ENCODE results near the gene TMEM221. TPM values are rescaled to one million over a fixed set of nuclear protein-coding genes. Genes with fewer than 3 reads are reported as not detected.
A peak's percentile ranks its signal among the peaks of the same experiment; 100 is the strongest.

Gene TMEM221
- not detected in 2 replicates for total RNA-seq (2014; rRNA removed; shearing (Covaris generic); ENCODE audit: low replicate concordance)

DNA sequence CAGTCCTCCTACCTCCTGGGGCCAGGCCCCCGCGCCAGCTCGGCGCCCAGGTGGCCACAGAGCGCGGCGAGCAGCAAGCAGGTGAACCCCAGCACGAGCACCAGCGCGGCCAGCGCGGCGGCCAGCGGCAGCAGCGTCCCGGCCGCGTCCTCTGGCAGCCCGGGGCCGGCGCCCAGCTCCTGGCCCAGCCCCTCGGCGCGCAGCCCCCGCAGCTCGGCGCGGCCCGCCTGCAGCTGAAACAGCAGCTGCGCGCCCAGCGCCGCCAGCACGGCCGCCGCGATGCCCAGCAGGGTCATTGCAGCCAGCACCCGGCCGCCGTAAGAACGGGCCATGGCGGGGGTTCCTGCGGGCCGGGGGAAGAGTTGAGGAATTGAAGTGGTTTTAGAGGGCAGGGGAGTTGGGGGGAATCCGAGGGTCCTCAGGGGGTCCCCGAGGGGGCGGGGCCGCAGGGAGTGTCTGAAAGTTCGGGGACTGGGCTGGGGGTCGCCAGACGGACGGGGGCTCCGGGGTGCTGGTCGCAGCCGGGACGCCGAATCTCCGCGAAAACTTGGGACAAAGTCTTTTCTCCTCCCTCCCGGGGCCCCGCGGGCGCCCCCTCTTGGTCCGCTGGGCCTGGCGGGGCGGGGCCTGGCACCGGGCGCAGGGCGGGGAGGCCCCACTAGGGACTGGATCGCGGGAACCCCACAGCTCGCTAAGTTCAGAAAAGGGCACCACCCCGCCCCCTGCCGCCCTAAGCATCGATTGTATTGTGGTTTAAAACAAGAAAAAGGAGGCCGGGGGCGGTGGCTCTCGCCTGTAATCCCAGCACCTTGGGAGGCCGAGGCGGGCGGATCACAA is at the start of gene TMEM221:
Gene TMEM221, minus strand, starts transcription at position 538 of the 837 bp plus-strand sequence. Its CDS starts 206 bp downstream, at position 332.
- DNase-seq (ENCODE audit: low read depth) = no peak
- in situ Hi-C loops (cut with HindIII; ENCODE audit: low pct_unique_long_range_greater_than_20kb, low sequenced_read_pairs) = no loop called here

DNA sequence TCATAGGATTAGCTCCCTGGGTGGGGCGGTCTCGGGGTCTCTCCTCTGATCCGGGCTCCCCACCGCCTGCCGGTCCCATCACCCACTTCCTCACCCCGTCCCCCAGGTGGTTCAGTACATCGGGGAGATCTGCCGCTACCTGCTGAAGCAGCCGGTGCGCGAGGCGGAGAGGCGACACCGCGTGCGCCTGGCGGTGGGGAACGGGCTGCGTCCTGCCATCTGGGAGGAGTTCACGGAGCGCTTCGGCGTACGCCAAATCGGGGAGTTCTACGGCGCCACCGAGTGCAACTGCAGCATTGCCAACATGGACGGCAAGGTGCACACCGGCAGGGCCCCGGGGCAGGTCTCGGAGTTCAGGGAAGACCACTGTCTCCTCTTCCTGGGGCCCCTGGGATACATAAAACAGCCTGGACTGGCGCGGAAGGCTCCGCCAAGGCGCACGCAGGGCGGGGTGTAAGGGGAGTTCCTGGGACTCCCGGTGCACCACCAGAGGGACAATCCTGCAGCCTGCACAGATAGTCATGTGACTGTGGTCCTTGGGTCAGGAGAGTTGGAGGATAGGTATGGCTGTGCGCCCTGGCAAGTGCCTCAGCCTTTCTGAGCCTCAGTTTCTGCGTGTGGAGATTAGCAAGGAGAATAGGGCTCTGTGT is 48.8 kb upstream of the TMEM221 start:
- no peak for DNase-seq (ENCODE audit: low read depth)
- in situ Hi-C loops (cut with HindIII; ENCODE audit: low pct_unique_long_range_greater_than_20kb, low sequenced_read_pairs) = no loop called here

DNA sequence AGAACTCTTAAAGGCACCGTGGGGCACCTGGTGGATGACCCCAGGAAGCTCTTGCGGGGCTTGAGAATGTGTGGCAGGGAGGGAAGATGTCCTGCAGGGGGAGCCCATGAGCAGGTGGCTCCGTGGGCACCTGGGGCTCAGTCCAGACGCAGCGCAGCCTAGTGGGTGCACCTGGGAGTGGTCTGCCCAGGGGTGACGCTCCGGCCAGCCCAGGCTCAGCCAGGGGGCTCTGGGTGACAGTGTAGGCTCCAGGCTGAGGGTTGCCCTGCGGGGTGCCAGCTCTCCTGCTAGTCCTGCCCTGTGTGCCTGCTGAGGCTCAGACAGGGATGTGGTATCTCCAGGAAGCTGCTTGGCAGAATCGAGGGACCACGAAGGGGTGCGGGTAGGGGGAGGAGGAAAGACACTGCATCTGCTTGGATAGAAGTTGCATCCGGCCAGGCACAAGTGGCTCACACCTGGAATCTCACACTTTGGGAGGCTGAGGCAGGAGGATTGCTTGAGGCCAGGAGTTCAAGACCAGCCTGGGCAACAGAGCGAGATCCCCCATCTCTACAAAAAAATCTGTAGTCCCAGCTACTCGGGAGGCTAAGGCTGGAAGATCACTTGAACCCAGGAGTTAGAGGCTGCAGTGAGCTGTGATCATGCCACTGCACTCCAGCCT is 48.0 kb upstream of the TMEM221 start:
- DNase-seq (ENCODE audit: low read depth) = peak; percentile 46
- in situ Hi-C loops (cut with HindIII; ENCODE audit: low pct_unique_long_range_greater_than_20kb, low sequenced_read_pairs) = no loop called here

DNA sequence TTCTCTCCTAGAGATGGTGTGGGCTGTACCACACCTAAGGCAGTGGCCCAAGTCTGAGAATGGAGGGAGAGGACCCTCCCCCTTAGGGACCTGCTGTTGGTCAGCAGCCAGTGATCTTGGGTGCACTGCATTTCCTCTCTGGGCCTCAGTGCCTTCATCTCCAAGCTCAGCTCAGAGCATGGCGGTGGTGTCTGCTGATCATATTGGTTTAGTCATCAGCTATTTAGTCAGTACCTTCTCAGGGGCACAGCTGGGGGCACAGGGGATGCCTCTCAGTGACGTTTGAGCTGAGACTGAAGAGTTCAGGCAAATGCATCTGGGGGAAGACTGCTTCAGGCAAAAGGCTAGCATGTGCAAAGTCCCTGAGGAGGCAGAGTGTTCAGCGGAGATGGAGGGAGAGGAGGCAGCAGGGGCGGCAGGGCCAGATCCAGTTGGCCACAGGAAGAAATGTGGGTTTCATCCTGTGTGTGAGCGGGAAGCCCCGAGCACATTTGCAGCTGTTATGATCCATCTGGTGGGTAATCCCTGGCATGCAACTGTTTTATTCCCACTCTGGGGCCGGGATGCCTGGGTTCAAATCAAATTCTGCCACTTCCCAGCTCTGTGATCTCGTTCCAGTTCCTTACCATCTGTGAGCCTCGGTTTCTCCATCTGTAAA is 47.3 kb upstream of the TMEM221 start:
- in situ Hi-C loops (cut with HindIII; ENCODE audit: low pct_unique_long_range_greater_than_20kb, low sequenced_read_pairs) = no loop called here

DNA sequence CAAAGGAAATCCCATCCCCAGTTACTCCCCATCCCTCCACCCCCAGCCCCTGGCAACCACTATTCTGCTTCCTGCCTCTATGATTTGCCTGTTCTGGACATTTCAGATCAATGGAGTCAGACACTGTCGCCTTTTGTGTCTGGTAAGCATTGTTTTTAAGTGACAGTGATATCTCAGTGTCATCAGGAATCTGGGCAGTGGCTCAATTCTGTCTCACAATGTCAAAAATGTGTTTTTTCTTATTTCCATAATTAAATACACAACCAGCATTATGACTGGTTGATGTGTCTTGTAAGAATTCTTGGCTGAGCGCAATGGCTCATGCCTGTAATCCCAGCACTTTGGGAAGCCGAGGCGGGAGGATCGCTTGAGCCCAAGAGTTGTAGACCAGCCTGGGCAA is 42.8 kb upstream of the TMEM221 start:
- no peak for DNase-seq (ENCODE audit: low read depth)
- in situ Hi-C loops (cut with HindIII; ENCODE audit: low pct_unique_long_range_greater_than_20kb, low sequenced_read_pairs) = no loop called here

More for the DNA sequence above, 47.3 kb upstream of the TMEM221 start:
- DNase-seq (ENCODE audit: low read depth) = no peak

DNA sequence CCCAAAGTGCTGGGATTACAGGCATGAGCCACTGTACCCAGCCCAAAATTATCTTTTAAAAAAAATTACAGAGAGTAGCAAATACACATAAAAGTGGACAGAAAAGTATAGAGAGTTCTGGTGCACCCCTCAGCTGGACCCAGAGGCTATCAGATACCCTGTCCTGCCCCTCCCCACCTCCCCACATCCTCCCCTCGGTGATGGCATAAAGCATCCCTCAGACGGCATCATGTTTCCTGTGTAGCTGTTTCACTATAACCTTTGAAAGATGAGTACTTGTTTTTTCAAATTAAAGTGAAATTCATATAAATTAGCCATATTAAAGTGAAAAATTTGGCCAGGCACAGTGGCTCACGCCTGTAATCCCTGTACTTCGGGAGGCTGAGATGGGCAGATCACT is 41.9 kb upstream of the TMEM221 start:
- in situ Hi-C loops (cut with HindIII; ENCODE audit: low pct_unique_long_range_greater_than_20kb, low sequenced_read_pairs) = no loop called here

DNA sequence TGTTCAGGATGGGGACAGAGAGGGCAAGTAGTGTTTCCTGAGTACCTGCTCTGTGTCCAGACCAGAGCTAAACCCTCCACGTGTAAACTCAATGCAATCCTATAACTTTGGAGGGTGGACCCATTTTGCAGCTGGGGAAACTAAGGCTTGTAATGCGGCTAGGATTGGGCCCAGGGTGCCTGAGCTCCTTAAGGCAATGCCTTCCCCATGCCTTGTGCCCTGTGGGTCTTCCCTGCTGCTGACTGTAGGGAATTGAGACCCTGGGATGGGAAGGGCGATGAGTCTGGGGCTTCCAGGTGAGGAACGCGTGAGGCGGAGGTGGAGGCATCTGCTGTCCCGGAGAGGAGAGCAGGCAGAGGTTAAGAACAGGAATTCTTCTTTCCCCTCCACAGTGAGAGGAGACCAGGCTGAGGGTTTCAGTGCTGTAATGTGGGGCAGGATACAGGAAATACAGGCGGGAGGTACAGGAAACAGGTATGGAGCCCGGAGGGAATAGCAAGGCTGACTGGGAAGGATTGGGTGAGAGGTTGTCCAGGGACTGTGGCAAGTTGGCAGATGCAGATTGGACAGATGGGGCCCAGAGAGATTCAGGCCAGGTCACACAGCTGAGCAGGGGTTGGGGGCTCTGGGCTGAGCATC is 41.0 kb upstream of the TMEM221 start:
- in situ Hi-C loops (cut with HindIII; ENCODE audit: low pct_unique_long_range_greater_than_20kb, low sequenced_read_pairs) = no loop called here
- no peak for DNase-seq (ENCODE audit: low read depth)

More for the DNA sequence above, 41.9 kb upstream of the TMEM221 start:
- DNase-seq (ENCODE audit: low read depth) = no peak

DNA sequence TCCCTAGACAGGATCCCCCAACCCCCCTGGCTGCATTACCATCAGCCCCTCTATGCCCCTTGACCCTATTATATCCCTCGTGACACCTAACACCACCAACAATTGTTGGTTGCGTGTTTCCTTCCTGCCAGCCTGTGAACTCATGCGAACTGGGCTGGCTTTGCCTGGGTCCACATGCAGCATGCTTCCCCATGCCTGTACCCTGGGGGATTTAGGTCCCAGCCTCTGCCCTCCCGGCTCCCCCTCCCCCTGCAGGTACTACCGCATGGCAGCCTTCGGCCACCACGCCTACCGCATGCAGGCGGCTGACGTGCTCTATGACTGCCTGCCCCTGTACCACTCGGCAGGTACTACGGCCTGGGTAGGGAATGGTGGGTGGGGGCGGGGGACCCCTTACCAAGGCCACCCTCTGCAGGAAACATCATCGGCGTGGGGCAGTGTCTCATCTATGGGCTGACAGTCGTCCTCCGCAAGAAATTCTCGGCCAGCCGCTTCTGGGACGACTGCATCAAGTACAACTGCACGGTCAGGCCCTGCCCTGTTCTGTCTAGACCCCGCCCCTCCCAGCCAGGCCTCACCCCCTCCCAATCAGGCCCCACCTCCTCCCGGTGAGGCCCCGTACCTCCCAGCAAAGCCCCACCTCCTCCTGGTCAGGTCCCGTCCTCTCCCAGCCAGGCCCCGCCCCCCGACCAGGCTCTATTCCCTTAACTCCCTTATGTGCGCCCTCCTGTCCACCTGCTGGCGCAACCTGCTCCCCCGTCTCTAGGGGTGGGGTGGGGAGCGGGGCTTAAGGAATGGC is 40.3 kb upstream of the TMEM221 start:
- peak; percentile 36 for DNase-seq (ENCODE audit: low read depth)
- in situ Hi-C loops (cut with HindIII; ENCODE audit: low pct_unique_long_range_greater_than_20kb, low sequenced_read_pairs) = no loop called here

DNA sequence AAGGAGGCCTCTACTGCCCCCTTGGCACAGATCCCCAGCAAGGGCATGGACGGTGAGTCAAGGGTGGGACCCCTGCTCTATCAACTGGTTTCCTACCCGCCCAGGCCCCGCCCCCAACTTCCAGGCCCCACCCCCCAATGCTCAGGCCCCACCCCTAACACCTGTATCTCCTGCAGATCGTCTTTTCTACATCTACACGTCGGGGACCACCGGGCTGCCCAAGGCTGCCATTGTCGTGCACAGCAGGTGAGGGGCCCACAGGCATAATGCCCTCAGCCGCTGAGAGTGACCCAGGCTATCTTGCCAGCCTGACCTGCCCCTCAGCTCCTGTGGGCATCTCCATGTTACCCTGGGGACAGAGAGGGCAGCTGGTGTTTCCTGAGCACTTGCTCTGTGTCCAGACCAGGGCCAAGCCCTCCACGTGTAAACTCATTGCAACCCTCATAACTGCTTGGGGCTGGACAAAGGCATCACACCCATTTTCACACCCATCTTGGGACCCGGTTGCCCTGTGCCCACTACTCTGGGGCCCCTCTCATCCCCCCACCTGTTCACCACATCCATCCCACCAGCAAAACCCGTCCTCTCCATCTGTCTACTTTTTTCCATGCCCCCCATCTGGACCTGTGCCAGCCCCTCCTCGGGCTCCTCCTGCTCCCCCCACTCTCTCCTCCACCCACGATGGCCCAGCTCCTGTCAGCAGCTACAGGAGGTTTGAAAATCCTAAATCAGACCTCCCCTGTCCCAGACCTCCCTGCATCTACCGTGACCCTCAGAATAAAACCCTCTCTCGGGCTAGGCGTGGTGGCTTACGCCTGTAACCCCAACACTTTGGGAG is 39.0 kb upstream of the TMEM221 start:
- DNase-seq (ENCODE audit: low read depth) = no peak
- in situ Hi-C loops (cut with HindIII; ENCODE audit: low pct_unique_long_range_greater_than_20kb, low sequenced_read_pairs) = no loop called here

DNA sequence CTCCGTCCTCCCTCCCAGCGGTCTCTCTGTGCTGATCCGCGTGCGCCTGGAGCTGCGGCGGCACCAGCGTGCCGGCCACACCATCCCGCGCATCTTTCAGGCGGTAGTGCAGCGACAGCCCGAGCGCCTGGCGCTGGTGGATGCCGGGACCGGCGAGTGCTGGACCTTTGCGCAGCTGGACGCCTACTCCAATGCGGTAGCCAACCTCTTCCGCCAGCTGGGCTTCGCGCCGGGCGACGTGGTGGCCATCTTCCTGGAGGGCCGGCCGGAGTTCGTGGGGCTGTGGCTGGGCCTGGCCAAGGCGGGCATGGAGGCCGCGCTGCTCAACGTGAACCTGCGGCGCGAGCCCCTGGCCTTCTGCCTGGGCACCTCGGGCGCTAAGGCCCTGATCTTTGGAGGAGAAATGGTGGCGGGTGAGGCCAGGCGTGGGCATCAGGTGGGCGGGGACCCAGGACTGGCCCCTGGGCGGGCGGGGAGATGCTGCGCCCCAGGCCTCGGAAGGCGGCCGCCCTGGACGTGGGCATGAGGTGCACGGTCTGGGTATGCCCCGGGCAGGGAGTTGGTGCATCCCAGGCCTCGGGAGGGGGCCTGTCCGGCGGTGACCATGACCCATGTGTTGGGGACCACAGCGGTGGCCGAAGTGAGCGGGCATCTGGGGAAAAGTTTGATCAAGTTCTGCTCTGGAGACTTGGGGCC is 38.2 kb upstream of the TMEM221 start:
- no peak for DNase-seq (ENCODE audit: low read depth)
- in situ Hi-C loops (cut with HindIII; ENCODE audit: low pct_unique_long_range_greater_than_20kb, low sequenced_read_pairs) = no loop called here

DNA sequence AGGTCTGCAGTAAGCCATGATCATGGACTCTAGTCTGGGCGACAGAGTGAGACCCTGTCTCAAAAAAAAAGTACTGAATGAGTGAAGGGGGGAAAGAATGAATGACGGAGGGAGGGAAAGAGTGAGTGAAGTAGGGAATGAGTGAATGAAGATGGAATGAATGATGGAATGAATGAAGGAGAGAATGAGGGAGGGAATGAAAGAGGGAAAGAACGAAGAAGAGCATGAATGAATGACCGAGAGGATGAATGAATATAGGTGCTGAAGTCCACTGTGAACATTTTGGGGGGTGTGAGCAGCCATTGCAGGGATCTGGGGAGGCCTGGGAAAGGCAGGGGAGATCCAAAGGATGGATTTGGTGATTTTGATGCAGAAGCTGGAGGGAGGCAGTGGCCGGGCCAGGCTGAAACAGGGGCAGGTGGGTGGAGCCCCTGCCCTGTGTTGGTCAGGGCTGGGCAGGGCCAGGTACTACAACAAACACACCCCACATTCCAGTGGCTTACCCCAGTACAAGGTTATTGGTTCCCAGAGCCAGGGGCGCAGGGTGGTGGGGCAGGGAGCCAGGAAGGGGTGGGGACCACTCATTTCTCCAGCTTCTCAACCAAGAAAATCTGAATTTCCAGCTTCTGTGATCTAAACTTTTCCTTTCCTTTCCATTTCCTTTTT is 36.2 kb upstream of the TMEM221 start:
- DNase-seq (ENCODE audit: low read depth) = no peak
- in situ Hi-C loops (cut with HindIII; ENCODE audit: low pct_unique_long_range_greater_than_20kb, low sequenced_read_pairs) = no loop called here

DNA sequence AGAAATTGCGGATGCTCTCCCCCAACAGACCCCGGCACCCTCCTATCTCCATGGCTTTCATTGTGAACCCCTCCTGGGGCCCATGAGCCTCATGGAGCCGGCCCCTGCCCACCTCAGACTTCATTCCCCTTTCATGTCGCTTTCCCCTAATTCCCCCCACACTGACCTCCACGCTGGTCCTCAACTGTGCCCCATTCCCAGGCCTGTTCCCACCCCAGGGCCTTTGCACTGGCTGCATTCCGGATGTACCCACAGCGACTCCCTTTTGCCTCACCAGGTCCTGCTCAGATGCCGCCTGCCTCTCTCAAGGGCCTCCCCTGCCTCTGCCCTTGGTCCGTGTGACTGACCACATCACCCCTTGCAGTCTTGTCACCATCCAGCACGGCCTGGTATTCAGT is 35.1 kb upstream of the TMEM221 start:
- no peak for DNase-seq (ENCODE audit: low read depth)
- in situ Hi-C loops (cut with HindIII; ENCODE audit: low pct_unique_long_range_greater_than_20kb, low sequenced_read_pairs) = no loop called here

DNA sequence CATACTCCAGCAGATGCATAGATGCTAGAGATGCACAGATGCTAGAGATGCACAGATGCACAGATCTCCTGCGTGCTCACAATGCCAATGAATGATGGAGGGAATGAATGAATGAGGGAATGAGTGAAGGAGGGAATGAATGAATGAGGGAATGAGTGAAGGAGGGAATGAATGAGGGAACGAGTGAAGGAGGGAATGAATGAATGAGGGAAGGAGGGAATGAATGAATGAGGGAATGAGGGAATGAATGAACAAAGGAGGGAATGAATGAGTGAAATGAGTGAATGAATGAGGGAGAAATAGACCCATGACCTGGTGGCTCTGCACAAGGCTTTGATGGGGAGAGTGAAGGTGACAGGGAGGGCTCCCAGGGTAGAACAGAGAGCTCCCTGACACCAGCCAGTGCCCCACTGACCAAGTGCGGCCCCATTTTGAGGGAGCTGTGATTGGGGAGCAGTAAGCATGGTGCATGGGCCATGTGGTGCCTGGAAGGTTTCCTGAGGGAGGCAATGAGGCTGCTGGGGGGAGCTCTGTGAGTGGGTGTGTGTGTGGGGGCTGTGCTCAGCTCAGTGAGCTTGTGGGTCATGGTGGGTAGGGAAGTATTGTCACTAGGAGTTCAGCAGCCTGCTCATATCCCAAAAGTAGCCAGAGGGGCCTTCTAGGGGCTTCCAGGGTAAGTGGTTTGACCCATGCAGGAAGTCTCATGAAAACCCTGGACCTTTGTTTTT is 34.6 kb upstream of the TMEM221 start:
- DNase-seq (ENCODE audit: low read depth) = no peak
- in situ Hi-C loops (cut with HindIII; ENCODE audit: low pct_unique_long_range_greater_than_20kb, low sequenced_read_pairs) = no loop called here

DNA sequence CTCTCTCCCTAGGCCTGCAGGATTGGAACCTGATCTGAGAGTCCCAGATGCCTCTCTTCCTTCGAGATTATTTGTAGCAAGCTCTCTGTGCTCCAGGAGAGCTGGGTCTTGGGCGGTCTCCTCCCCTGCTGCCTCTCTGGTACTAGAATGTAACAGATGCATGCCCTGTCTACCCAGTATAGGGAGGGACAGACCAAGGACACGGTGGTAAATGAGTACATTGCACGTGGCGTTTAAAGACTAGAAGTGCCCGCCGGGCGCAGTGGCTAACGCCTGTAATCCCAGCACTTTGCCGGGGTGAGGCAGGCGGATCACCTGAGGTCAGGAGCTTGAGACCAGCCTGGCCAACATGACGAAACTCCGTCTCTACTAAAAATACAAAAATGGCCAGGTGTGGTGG is 33.5 kb upstream of the TMEM221 start:
- no peak for DNase-seq (ENCODE audit: low read depth)
- in situ Hi-C loops (cut with HindIII; ENCODE audit: low pct_unique_long_range_greater_than_20kb, low sequenced_read_pairs) = no loop called here

DNA sequence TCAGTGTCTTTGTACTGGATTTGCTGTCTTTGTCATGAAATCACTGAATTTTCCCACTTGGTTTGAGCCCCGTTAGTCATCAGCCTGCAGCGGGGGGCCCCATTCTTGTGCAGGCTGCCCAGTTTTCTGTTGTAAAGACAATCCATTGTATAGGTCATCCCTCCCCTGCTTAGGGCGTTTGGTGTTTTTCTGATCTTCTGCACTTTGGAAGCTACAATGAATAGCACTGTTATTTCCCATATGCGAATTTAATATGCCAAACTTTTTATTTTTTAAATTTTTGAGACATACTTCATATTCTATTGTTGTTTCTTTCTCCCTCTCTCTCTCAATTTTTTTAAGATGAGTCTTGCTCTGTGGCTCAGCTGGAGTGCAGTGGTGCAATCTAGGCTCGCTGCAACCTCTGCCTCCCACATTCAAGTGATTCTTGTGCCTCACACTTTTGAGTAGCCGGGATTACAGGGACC is 30.9 kb upstream of the TMEM221 start:
- no peak for DNase-seq (ENCODE audit: low read depth)
- in situ Hi-C loops (cut with HindIII; ENCODE audit: low pct_unique_long_range_greater_than_20kb, low sequenced_read_pairs) = no loop called here
